HCT116 (cell line): ENCODE measurements around the gene OAT.

Experiments
- CEBPB ChIP-seq: IDR thresholded peaks from 2 replicates; pipeline ENCODE4 v1.6.1; 2012; ENCODE audit warnings: low read depth
- EZH2 ChIP-seq: fragments of 200-600 bp; sonication (generic); IDR thresholded peaks from 2 replicates; pipeline ENCODE4 v1.6.1; 2017; ENCODE audit warnings: antibody characterized with exemption, mixed run types
- EZH2phosphoT487 ChIP-seq: fragments of 200-600 bp; IDR thresholded peaks from 2 replicates; pipeline ENCODE4 v1.6.1; 2018; ENCODE audit warnings: antibody characterized with exemption, borderline replicate concordance
- JUND ChIP-seq: IDR thresholded peaks from 2 replicates; pipeline ENCODE4 v1.6.1; 2012
- POLR2A ChIP-seq: IDR thresholded peaks from 2 replicates; pipeline ENCODE4 v1.7.0; 2011; ENCODE audit warnings: borderline replicate concordance; ENCODE audit not compliant: insufficient read depth, insufficient read length; ENCODE audit errors: extremely low read depth
- POLR2AphosphoS5 ChIP-seq: IDR thresholded peaks from 2 replicates; pipeline ENCODE4 v1.6.1; 2011; ENCODE audit warnings: mild to moderate bottlenecking, low read depth, low read length, moderate library complexity
- RAD21 ChIP-seq: IDR thresholded peaks from 2 replicates; pipeline ENCODE4 v1.6.1; 2012; ENCODE audit warnings: low read depth, mild to moderate bottlenecking
- SP1 ChIP-seq: IDR thresholded peaks from 2 replicates; pipeline ENCODE4 v1.6.1; 2012; ENCODE audit warnings: low read depth
- TCF7L2 ChIP-seq: IDR thresholded peaks from 2 replicates; pipeline ENCODE4 v1.7.0; 2011; ENCODE audit warnings: borderline replicate concordance, inconsistent platforms; ENCODE audit not compliant: insufficient read depth, insufficient read length; ENCODE audit errors: extremely low read depth
- YY1 ChIP-seq: IDR thresholded peaks from 2 replicates; pipeline ENCODE4 v1.6.1; 2011; ENCODE audit warnings: low read length, low read depth, moderate library complexity, mild to moderate bottlenecking; ENCODE audit not compliant: insufficient replicate concordance; ENCODE audit errors: extremely low read depth
- ZNF274 ChIP-seq: fragments of 200-500 bp; sonication (Bioruptor generic); IDR thresholded peaks from 2 replicates; pipeline ENCODE4 v1.6.1; 2014; ENCODE audit warnings: mild to moderate bottlenecking, low read depth, low read length, inconsistent platforms
- TF ChIP-seq, protein P1 (sequence below), 3 experiments: fragments of 200-600 bp in 1 of 3; sonication (generic) in 1 of 3; IDR thresholded peaks in 2 of 3; conservative IDR thresholded peaks in 1 of 3; 2 replicates each; pipeline ENCODE4 v1.5.1; 2012 to 2017; ENCODE audit warnings: low read depth in 2 of 3, low read length in 2 of 3, antibody characterized with exemption in 1 of 3, borderline replicate concordance in 1 of 3, control low read depth in 1 of 3, mild to moderate bottlenecking in 1 of 3, mixed read lengths in 1 of 3, mixed run types in 1 of 3, moderate library complexity in 1 of 3; ENCODE audit not compliant: insufficient read depth in 1 of 3
- TF ChIP-seq, protein P2 (sequence below): IDR thresholded peaks from 2 replicates; pipeline ENCODE4 v1.6.1; 2012; ENCODE audit warnings: low read depth
- TF ChIP-seq, protein P3 (sequence below): IDR thresholded peaks from 2 replicates; pipeline ENCODE4 v1.6.1; 2012

DNA sequence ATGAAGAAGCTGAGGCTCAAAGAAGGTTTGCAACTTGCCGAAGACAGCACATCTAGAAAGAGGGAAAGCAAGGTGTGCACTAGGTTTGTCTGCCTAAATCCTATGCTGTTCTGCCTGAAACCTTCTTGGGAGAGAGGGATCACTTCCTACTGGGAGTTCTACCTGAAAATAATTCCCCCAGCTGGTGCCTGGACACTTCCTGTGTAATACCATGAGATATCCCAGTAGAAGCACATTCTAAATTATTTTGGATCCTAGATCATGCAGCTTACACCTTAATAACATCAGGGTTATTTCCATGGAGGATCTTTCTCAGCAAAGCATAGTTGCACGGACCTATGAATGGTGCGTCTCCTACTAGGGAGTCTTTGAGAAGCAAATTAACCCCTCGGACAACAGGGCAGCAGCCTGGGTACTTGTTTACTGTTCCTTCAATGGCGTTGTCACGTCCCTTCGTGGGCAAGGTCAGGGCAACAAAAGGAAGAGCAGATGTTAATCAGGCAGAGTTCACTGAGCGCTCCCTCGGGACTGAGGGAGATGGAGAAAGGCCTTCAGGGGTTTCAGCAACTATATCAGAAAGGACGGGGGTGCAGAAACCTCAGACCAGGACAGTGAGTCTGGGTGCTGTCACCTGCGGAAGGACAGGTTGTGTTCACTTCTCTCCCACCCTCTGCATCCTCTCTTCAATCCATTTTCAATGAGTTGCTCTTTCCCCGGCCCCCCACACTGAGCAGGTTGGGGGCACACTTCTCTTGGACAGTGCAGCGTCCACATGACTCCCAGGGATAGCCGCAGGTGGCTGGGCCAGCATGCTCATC is 44.0 kb downstream of the OAT start:
- TF ChIP-seq EZH2phosphoT487 (no peak), POLR2AphosphoS5 (no peak), POLR2A (no peak), CEBPB (no peak), SP1 (0 out of 2 replicates have a peak, but pooled peaks have one; percentile 31), EZH2 (no peak), TCF7L2 (no peak), ZNF274 (no peak), JUND (no peak), YY1 (peak; percentile 31), RAD21 (no peak)
- TF ChIP-seq, protein P1, sequence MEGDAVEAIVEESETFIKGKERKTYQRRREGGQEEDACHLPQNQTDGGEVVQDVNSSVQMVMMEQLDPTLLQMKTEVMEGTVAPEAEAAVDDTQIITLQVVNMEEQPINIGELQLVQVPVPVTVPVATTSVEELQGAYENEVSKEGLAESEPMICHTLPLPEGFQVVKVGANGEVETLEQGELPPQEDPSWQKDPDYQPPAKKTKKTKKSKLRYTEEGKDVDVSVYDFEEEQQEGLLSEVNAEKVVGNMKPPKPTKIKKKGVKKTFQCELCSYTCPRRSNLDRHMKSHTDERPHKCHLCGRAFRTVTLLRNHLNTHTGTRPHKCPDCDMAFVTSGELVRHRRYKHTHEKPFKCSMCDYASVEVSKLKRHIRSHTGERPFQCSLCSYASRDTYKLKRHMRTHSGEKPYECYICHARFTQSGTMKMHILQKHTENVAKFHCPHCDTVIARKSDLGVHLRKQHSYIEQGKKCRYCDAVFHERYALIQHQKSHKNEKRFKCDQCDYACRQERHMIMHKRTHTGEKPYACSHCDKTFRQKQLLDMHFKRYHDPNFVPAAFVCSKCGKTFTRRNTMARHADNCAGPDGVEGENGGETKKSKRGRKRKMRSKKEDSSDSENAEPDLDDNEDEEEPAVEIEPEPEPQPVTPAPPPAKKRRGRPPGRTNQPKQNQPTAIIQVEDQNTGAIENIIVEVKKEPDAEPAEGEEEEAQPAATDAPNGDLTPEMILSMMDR (IDR thresholded peaks at IDR 0.05 in 2 of 3, conservative IDR thresholded peaks at IDR 0.05 in 1 of 3; ENCODE audit: borderline replicate concordance in 1 of 3, insufficient read depth in 1 of 3, low read depth in 2 of 3, low read length in 2 of 3) = no peak
- TF ChIP-seq, protein P2, sequence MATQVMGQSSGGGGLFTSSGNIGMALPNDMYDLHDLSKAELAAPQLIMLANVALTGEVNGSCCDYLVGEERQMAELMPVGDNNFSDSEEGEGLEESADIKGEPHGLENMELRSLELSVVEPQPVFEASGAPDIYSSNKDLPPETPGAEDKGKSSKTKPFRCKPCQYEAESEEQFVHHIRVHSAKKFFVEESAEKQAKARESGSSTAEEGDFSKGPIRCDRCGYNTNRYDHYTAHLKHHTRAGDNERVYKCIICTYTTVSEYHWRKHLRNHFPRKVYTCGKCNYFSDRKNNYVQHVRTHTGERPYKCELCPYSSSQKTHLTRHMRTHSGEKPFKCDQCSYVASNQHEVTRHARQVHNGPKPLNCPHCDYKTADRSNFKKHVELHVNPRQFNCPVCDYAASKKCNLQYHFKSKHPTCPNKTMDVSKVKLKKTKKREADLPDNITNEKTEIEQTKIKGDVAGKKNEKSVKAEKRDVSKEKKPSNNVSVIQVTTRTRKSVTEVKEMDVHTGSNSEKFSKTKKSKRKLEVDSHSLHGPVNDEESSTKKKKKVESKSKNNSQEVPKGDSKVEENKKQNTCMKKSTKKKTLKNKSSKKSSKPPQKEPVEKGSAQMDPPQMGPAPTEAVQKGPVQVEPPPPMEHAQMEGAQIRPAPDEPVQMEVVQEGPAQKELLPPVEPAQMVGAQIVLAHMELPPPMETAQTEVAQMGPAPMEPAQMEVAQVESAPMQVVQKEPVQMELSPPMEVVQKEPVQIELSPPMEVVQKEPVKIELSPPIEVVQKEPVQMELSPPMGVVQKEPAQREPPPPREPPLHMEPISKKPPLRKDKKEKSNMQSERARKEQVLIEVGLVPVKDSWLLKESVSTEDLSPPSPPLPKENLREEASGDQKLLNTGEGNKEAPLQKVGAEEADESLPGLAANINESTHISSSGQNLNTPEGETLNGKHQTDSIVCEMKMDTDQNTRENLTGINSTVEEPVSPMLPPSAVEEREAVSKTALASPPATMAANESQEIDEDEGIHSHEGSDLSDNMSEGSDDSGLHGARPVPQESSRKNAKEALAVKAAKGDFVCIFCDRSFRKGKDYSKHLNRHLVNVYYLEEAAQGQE = no peak
- TF ChIP-seq, protein P3, sequence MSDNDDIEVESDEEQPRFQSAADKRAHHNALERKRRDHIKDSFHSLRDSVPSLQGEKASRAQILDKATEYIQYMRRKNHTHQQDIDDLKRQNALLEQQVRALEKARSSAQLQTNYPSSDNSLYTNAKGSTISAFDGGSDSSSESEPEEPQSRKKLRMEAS = no peak
